Tibial nerve (tissue), 4 donors: Measurements from ENCODE around the gene COQ5. TPM values are rescaled to one million over a fixed set of nuclear protein-coding genes. Genes with fewer than 3 reads are reported as not detected.

ENCODE experiments used
- DNase-seq, 2 donors: peaks; one replicate each; pipeline ENCODE4 v3.0.0-alpha.2; 2019; ENCODE audit warnings: low spot score in 2 of 2
- H3K27ac ChIP-seq, 4 donors: fragments of 200-600 bp; sonication (generic) in 3 of 4; one replicate each; pipeline ENCODE4 v1.5.1; 2017 to 2019; ENCODE audit warnings: mild to moderate bottlenecking in 1 of 4
- H3K27me3 ChIP-seq, 2 donors: fragments of 200-600 bp; sonication (generic) in 1 of 2; one replicate each; pipeline versions ENCODE4 v1.5.1 to v1.6.0; 2017 to 2019
- H3K36me3 ChIP-seq, 3 donors: fragments of 200-600 bp; sonication (generic); one replicate each; pipeline ENCODE4 v1.5.1; 2018 to 2019
- H3K4me1 ChIP-seq, 4 donors: fragments of 200-600 bp; sonication (generic) in 3 of 4; one replicate each; pipeline ENCODE4 v1.5.1; 2017 to 2019
- H3K4me3 ChIP-seq, 4 donors: fragments of 200-600 bp; sonication (generic) in 3 of 4; one replicate each; pipeline ENCODE4 v1.5.1; 2017 to 2019; ENCODE audit warnings: mild to moderate bottlenecking in 1 of 4, moderate library complexity in 1 of 4
- H3K9me3 ChIP-seq, 4 donors: fragments of 200-600 bp; sonication (generic) in 3 of 4; one replicate each; pipeline ENCODE4 v1.5.1; 2017 to 2019
- CTCF ChIP-seq, 5 experiments: fragments of 200-600 bp in 3 of 5; fragments of 450-650 bp in 2 of 5; sonication (generic) in 3 of 5; IDR thresholded peaks; one replicate each; pipeline ENCODE4 v1.5.1; 2016 to 2019; ENCODE audit warnings: antibody characterized with exemption in 5 of 5, mild to moderate bottlenecking in 3 of 5, moderate library complexity in 2 of 5
- EP300 ChIP-seq, 2 donors: sonication (generic); formaldehyde crosslinking; IDR thresholded peaks; one replicate each; pipeline ENCODE4 v1.6.1; 2017; ENCODE audit warnings: antibody characterized with exemption in 2 of 2, mild to moderate bottlenecking in 1 of 2
- POLR2A ChIP-seq, 2 donors: fragments of 450-650 bp; IDR thresholded peaks; one replicate each; pipeline ENCODE4 v1.6.1; 2017; ENCODE audit warnings: antibody characterized with exemption in 2 of 2, mild to moderate bottlenecking in 2 of 2, moderate library complexity in 2 of 2
- WGBS, 2 donors: methylation state at CpG; one replicate each; pipeline ENCODE4 v1.1.5; 2018; 5-methylcytosine and 5-hydroxymethylcytosine counted together
- total RNA-seq, 4 donors: library from RNA; depleted of rRNA; stranded (reverse); fragments of >200 nt; gene quantifications; one replicate each; pipeline ENCODE4 v1.1.0, GENCODE V29; 2016

COQ5 gene
- total RNA-seq, 4 donors from 2014 or later: 21.6 to 23.7 (median 23.4) TPM

DNA sequence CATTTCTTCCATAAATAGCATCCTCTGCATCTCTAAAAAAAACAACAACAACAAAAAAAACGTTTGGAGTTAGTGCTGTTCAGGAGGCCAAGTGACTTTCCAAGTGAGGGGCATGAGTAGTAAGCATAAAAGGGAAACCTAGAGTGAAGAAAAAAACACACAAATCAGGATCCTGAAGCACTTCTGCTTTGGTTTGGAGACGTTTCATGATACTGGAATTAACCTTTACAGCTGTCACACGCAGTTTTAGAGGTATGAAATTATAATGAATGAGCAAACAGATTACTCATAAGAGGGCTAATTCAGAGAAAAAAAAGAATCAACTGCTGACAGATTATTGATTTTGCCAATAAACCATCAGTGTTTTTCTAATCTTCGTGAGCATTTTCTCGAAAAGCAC lies 63.2 kb downstream of the COQ5 start:
- peaks cover 0 to 65% (median 4%) of the 10 kb centered on the region in 3 donors for H3K36me3 ChIP-seq
- TF ChIP-seq EP300 (IDR thresholded peaks at IDR 0.05): no peak
- TF ChIP-seq CTCF (IDR thresholded peaks at IDR 0.05): no peak
- TF ChIP-seq POLR2A (IDR thresholded peaks at IDR 0.05): no peak
- WGBS, 2 donors: 35 to 48% methylated on average over 5 of the region's 5 CpGs

DNA sequence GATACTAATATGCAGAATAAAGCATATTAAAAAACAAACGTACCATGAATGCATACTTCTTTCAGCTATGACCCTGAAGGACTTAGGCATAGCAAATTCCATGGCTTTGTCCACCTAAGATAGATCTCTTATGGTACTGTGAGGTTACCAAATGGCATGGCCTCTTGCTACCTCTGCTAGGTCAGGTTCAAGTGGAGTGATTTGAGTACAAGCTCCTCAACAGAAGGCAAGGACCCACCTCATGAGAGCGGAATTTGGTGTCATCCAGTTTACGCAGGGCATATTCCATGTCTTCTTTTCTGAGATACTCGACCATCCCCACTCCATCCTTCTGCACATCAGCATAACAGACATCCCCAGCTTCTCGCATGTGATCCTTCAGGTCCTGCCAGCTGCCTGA lies 65.2 kb downstream of the COQ5 start:
- Histone ChIP-seq H3K36me3 (peaks cover 0 to 86% (median 4%) of the 10 kb centered on the region in 3 donors), H3K4me3 (no peak overlapping the region), H3K27me3 (no peaks in the 10 kb centered on the region), H3K4me1 (peaks cover 0 to 34% (median 19%) of the 10 kb centered on the region in 4 donors), H3K9me3 (no peaks in the 10 kb centered on the region), H3K27ac (no peak overlapping the region)
- DNase-seq: no peak
- 84 to 85% methylated on average over 5 of the region's 5 CpGs for WGBS, 2 donors
- no peak for TF ChIP-seq CTCF (IDR thresholded peaks at IDR 0.05)
- no peak for TF ChIP-seq EP300 (IDR thresholded peaks at IDR 0.05)
- no peak for TF ChIP-seq POLR2A (IDR thresholded peaks at IDR 0.05)

More for the DNA sequence above, 63.2 kb downstream of the COQ5 start:
- Histone ChIP-seq H3K4me1 (peaks cover 0 to 43% (median 27%) of the 10 kb centered on the region in 4 donors), H3K4me3 (no peak overlapping the region), H3K27me3 (no peaks in the 10 kb centered on the region), H3K9me3 (no peaks in the 10 kb centered on the region), H3K27ac (no peak overlapping the region)
- DNase-seq: no peak

DNA sequence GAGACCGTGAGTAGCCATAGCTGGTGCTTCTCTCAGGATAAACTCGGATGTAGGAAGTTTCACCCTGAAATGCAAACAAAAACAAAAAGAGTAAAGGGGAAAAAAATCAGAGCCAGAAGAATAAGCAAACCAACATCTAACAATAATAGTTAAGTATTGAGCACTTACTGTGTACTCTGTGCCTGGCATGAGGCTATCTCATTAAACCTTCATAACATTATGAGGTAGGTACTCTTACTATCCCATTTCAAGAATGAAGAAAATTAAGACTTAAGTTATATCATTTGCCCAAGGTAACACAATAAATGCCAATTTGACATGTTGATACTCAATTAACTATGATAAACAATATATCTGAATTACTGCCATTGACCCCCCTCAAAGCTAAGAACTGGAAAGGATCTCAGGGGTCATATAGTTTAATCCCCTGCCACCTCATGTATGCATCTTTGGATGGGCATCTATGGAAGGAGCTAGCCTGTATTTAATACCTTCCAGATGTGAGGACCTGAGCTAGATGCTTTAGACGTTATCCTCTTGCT lies 66.8 kb downstream of the COQ5 start:
- Histone ChIP-seq H3K9me3 (no peaks in the 10 kb centered on the region), H3K4me3 (no peak overlapping the region), H3K27me3 (no peaks in the 10 kb centered on the region), H3K36me3 (peaks cover 0 to 97% (median 4%) of the 10 kb centered on the region in 3 donors), H3K27ac (no peak overlapping the region), H3K4me1 (peaks cover 0 to 21% (median 11%) of the 10 kb centered on the region in 4 donors)
- no peak for TF ChIP-seq CTCF (IDR thresholded peaks at IDR 0.05)
- no peak for TF ChIP-seq POLR2A (IDR thresholded peaks at IDR 0.05)
- TF ChIP-seq EP300 (IDR thresholded peaks at IDR 0.05): no peak
- DNase-seq: no peak
- WGBS, 2 donors: 65 to 69% methylated on average over 3 of the region's 3 CpGs

DNA sequence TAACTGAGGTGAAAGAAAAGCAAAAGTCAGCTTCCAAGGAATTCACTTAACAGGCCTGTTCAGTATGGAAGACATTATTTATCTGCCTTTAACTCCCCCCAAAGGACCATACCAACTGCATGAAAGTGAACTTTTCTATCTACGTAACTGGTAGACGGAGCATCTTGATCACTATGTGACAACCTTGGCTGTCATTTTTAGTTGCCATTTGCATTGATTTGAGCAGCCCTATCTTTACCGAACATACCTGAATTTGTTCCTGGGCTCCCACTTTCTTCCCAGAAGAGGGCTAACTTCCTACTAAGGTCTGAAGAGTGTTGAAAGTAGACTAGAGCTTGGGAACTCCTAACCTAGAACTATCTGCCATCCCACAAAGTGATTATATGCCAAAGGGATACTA lies 68.8 kb downstream of the COQ5 start:
- Histone ChIP-seq H3K27me3 (no peaks in the 10 kb centered on the region), H3K4me1 (peaks cover 0 to 1% (median 0%) of the 10 kb centered on the region in 4 donors), H3K27ac (no peak overlapping the region), H3K9me3 (no peaks in the 10 kb centered on the region), H3K4me3 (no peak overlapping the region), H3K36me3 (peaks cover 0 to 98% (median 2%) of the 10 kb centered on the region in 3 donors)
- TF ChIP-seq EP300 (IDR thresholded peaks at IDR 0.05) (no peak), CTCF (IDR thresholded peaks at IDR 0.05) (no peak), POLR2A (IDR thresholded peaks at IDR 0.05) (no peak)
- no peak for DNase-seq
- WGBS, 2 donors: 88 to 93% methylated on average over 3 of the region's 3 CpGs

- peaks cover 0 to 91% (median 0%) of the 10 kb centered on the region in 3 donors for H3K36me3 ChIP-seq
- no peak overlapping the region for H3K4me3 ChIP-seq
- no peaks in the 10 kb centered on the region for H3K9me3 ChIP-seq
- 83% methylated on average over 6 of the region's 6 CpGs for WGBS, 2 donors
- no peak for DNase-seq
- H3K4me1 ChIP-seq: no peaks in the 10 kb centered on the region
- H3K27ac ChIP-seq: no peak overlapping the region
- TF ChIP-seq POLR2A (IDR thresholded peaks at IDR 0.05) (no peak), EP300 (IDR thresholded peaks at IDR 0.05) (no peak), CTCF (IDR thresholded peaks at IDR 0.05) (no peak)
- no peaks in the 10 kb centered on the region for H3K27me3 ChIP-seq
Measured at GRCh38 chr12:120457133-120457532, 71.8 kb downstream of the COQ5 start.
